ENCODE measurements around the gene CKB. TPM values are rescaled to one million over a fixed set of nuclear protein-coding genes. Genes with fewer than 3 reads are reported as not detected.

The CKB gene
- total RNA-seq, 1 experiment from 2014 or later: 28.2 TPM

DNA sequence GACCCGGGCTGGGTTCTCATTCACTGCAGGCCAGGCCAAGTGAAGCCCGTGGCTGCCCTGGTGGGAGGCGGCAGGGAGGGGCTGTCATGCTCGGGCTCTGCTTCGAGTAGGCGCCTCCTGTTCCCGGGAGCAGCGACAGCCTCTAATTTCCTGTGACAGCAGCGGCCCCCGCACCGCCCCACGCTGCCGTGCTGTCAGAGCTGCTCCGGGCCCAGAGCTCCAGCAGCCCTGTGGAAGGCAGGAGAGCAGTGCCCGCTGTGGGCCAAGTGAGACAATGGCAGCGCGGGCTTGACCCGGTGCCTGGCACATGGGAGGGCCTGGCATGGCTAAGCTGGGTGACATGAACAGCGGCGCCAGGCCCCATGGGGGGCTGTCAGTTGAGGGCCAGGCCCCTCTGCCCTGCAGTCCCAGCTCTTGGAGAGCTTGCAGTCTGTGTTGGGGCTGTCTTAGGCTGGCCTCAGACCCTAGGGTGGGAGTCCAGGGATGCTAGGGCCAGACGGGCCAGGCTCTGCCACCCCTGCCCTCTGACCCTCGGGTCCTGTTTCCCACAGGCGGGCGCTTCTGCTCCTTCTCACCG, 11.5 kb upstream of the CKB start:
- BruUV-seq (replicated peaks): no TSS peak
- no peaks in the 10 kb centered on the region for H3K27me3 Mint-ChIP-seq (ENCODE audit: unreplicated experiment)
- intact Hi-C loops (cut with micrococcal nuclease; ENCODE audit: unreplicated experiment): no loop called here

DNA sequence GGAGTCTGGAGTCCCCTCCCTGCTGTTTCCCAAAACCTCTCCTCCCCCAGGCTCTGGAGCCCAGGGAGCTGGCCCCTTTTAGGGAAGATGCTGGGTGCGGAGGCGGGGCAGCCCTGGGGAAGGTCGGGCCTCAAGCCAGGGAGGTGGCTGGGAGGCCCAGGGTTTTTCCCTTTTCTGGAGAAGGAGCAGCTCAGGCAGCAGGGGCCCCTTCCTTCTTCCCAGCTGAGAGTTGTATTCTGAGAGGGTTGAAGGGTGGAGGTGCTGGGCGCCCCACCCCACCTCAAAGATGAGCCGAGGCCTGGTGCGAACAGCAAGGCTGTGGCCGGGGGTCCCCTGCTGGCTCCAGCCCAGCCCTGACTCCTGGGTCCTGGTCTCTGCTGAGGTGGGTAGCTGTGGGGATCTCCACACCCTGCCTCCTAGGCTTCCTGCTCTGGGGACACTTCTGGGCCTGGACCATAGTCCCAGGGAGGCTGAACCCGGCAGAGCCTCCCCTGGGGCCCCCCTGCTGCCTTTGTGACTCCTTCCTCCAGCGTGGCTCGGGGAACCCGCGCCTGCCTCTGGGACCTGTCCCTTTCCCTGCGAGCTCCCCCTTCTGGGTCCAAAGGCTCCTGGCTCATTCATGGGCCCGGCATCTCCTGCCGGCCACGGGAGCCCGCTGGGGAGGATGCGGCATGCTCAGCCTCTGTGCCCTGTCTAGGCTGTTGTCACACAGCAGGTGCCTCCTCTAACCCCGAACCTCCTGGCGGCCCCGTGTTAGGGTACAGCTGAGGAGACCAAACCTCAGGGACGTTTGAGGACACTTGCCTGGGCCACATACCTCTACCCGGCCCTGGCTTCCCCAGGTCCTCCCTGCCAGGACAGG, 10.7 kb upstream of the CKB start:
- DNase-seq: no peak
- no TSS peak for BruUV-seq (replicated peaks)
- H3K27ac Mint-ChIP-seq (ENCODE audit: unreplicated experiment): no peak overlapping the region
- peaks cover 40% of the 10 kb centered on the region for H3K36me3 Mint-ChIP-seq (ENCODE audit: insufficient read depth, unreplicated experiment)
- H3K4me3 Mint-ChIP-seq (ENCODE audit: low read depth, unreplicated experiment): no peak overlapping the region
- H3K9me3 Mint-ChIP-seq (ENCODE audit: low read depth, unreplicated experiment): no peaks in the 10 kb centered on the region
- H3K27me3 Mint-ChIP-seq (ENCODE audit: unreplicated experiment): no peaks in the 10 kb centered on the region
- TF ChIP-seq, protein P1, sequence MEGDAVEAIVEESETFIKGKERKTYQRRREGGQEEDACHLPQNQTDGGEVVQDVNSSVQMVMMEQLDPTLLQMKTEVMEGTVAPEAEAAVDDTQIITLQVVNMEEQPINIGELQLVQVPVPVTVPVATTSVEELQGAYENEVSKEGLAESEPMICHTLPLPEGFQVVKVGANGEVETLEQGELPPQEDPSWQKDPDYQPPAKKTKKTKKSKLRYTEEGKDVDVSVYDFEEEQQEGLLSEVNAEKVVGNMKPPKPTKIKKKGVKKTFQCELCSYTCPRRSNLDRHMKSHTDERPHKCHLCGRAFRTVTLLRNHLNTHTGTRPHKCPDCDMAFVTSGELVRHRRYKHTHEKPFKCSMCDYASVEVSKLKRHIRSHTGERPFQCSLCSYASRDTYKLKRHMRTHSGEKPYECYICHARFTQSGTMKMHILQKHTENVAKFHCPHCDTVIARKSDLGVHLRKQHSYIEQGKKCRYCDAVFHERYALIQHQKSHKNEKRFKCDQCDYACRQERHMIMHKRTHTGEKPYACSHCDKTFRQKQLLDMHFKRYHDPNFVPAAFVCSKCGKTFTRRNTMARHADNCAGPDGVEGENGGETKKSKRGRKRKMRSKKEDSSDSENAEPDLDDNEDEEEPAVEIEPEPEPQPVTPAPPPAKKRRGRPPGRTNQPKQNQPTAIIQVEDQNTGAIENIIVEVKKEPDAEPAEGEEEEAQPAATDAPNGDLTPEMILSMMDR (IDR thresholded peaks at IDR 0.05; ENCODE audit: unreplicated experiment): no peak
- CTCF ChIA-PET: interaction anchor here (0.5 kb wide), 1 partner anchor 17 kb away, joined by 3 read pairs; no protein-coding TSS in a partner anchor
- peaks cover 2% of the 10 kb centered on the region for H3K4me1 Mint-ChIP-seq (ENCODE audit: low read depth, unreplicated experiment)
- intact Hi-C loops (cut with micrococcal nuclease; ENCODE audit: unreplicated experiment): no loop called here

More for the DNA sequence above, 11.5 kb upstream of the CKB start:
- H3K27ac Mint-ChIP-seq (ENCODE audit: unreplicated experiment): no peak overlapping the region
- peaks cover 33% of the 10 kb centered on the region for H3K36me3 Mint-ChIP-seq (ENCODE audit: insufficient read depth, unreplicated experiment)
- no peak overlapping the region for H3K4me3 Mint-ChIP-seq (ENCODE audit: low read depth, unreplicated experiment)
- CTCF ChIA-PET: no interaction called here
- TF ChIP-seq, protein P1 (IDR thresholded peaks at IDR 0.05; ENCODE audit: unreplicated experiment): no peak
- H3K9me3 Mint-ChIP-seq (ENCODE audit: low read depth, unreplicated experiment): no peaks in the 10 kb centered on the region
- no peak for DNase-seq
- H3K4me1 Mint-ChIP-seq (ENCODE audit: low read depth, unreplicated experiment): no peaks in the 10 kb centered on the region

DNA sequence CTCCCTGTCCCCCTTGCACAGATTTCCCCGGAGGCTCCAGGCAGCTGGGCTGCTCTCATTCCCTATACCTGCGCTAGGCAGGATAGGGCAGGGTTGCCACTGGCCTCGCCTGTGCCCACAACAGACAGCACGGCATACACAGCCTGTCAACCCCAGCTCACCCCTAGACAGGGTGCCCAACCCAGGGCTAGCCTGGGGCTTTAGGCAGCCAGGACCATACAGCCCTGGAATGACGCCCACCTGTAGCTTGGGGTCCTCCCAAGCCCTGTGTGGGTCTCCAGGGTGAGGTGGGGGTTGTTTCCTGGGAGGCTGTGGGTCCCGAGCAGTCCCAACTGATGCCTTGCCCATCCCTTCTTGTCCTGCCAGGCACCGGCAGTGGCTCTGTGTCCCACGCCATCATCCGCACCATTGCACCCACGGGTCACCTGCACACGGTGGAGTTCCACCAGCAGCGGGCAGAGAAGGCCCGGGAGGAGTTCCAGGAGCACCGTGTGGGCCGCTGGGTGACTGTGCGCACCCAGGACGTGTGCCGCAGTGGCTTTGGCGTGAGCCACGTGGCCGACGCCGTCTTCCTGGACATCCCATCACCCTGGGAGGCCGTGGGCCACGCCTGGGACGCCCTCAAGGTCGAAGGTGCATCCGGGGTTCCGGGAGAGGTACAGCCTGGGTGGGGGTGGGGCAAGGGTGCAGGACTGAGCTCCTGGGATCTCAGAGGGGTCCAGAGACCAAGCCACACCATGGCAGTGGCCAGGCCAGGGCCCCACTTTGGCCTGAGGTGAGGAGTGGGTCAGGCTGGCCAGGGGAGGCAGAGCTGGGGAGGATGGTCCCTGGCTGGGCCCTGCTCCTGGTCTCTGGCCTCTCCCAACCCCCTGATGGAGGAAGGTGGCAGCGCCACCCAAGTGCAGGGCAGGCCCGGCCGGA, 9.8 kb upstream of the CKB start:
- intact Hi-C loops (cut with micrococcal nuclease; ENCODE audit: unreplicated experiment): no loop called here
- Mint-ChIP-seq H3K27me3 (ENCODE audit: unreplicated experiment) (no peaks in the 10 kb centered on the region), H3K27ac (ENCODE audit: unreplicated experiment) (no peak overlapping the region), H3K9me3 (ENCODE audit: low read depth, unreplicated experiment) (no peaks in the 10 kb centered on the region), H3K4me1 (ENCODE audit: low read depth, unreplicated experiment) (peaks cover 11% of the 10 kb centered on the region), H3K36me3 (ENCODE audit: insufficient read depth, unreplicated experiment) (peaks cover 42% of the 10 kb centered on the region), H3K4me3 (ENCODE audit: low read depth, unreplicated experiment) (no peak overlapping the region)
- TF ChIP-seq, protein P1 (IDR thresholded peaks at IDR 0.05; ENCODE audit: unreplicated experiment): no peak
- CTCF ChIA-PET: interaction anchor here (0.5 to 0.7 kb wide), 2 partner anchors 17 to 21 kb away, joined by 3 read pairs; no protein-coding TSS in a partner anchor
- no peak for DNase-seq
- BruUV-seq (replicated peaks): no TSS peak
